Putamen (tissue), 1 donor: Measurements from ENCODE around the gene SAV1.
A peak's percentile ranks its signal among the peaks of the same experiment; 100 is the strongest.

Experiments used
- DNase-seq: peaks from one replicate; pipeline ENCODE4 v3.0.0-alpha.2; 2016; ENCODE audit warnings: low spot score

SAV1 gene

GRCh38 chr14:50607181-50607580 lies 60.9 kb downstream of the SAV1 start:
- DNase-seq: no peak

GRCh38 chr14:50606468-50606867 lies 61.6 kb downstream of the SAV1 start:
- DNase-seq: no peak

- no peak for DNase-seq
Observed at GRCh38 chr14:50605766-50606165, 62.3 kb downstream of the SAV1 start.

GRCh38 chr14:50603565-50603964 lies 64.5 kb downstream of the SAV1 start:
- no peak for DNase-seq

GRCh38 chr14:50602035-50602434 lies 66.1 kb downstream of the SAV1 start:
- no peak for DNase-seq

- no peak for DNase-seq
Observed at GRCh38 chr14:50601394-50601793, 66.7 kb downstream of the SAV1 start.

GRCh38 chr14:50600849-50601248 lies 67.3 kb downstream of the SAV1 start:
- DNase-seq: no peak

- DNase-seq: peak; percentile 58
Observed at GRCh38 chr14:50599700-50600444, 68.2 kb downstream of the SAV1 start.

GRCh38 chr14:50598765-50599164 lies 69.3 kb downstream of the SAV1 start:
- no peak for DNase-seq

- DNase-seq: no peak
Observed at GRCh38 chr14:50594577-50595316, 73.4 kb downstream of the SAV1 start.

- DNase-seq: no peak
Observed at GRCh38 chr14:50590464-50590863, 77.6 kb downstream of the SAV1 start.
